K562 (cell line): ENCODE data around the gene ASCL3. TPM values are rescaled to one million over a fixed set of nuclear protein-coding genes. Genes with fewer than 3 reads are reported as not detected.
A peak's percentile ranks its signal among the peaks of the same experiment; 100 is the strongest.

Experiments
- BCLAF1 ChIP-seq, 2 experiments: fragments of 450-650 bp in 1 of 2; IDR thresholded peaks; 2 replicates each; pipeline ENCODE4 v1.6.1; 2011 to 2017; ENCODE audit warnings: low read depth in 2 of 2, antibody characterized with exemption in 1 of 2, borderline replicate concordance in 1 of 2, low read length in 1 of 2, mild to moderate bottlenecking in 1 of 2, mixed read lengths in 1 of 2; ENCODE audit not compliant: control insufficient read depth in 1 of 2
- CBX2 ChIP-seq: fragments of 200-600 bp; sonication (generic); IDR thresholded peaks from one replicate; pipeline ENCODE4 v1.6.1; 2012; ENCODE audit warnings: mild to moderate bottlenecking, low read length, inconsistent platforms; ENCODE audit not compliant: insufficient read depth, poor library complexity, severe bottlenecking
- CHD1 ChIP-seq: fragments of 200-600 bp; sonication (generic); IDR thresholded peaks from one replicate; pipeline ENCODE4 v1.6.1; 2012; ENCODE audit warnings: mild to moderate bottlenecking, moderate library complexity, low read length, inconsistent platforms
- E2F1 ChIP-seq: sonication (generic); formaldehyde crosslinking; IDR thresholded peaks from 2 replicates; pipeline ENCODE4 v1.8.1; 2023; ENCODE audit warnings: mild to moderate bottlenecking, missing genetic modification reagents, moderate library complexity
- EGR1 ChIP-seq: fragments of 450-650 bp; conservative IDR thresholded peaks from 2 replicates; pipeline ENCODE4 v1.6.1; 2017; ENCODE audit warnings: mild to moderate bottlenecking
- ESRRA ChIP-seq: fragments of 450-650 bp; IDR thresholded peaks from 2 replicates; pipeline ENCODE4 v1.6.1; 2014; ENCODE audit warnings: low read depth, mild to moderate bottlenecking, moderate library complexity, borderline replicate concordance
- ETV5 ChIP-seq: sonication (generic); formaldehyde crosslinking; IDR thresholded peaks from 2 replicates; pipeline ENCODE4 v1.4.0; 2020; ENCODE audit warnings: low read depth, mild to moderate bottlenecking, missing genetic modification reagents
- FIP1L1 ChIP-seq: fragments of 200-400 bp; formaldehyde crosslinking; IDR thresholded peaks from 2 replicates; pipeline ENCODE4 v1.6.1; 2018; ENCODE audit warnings: mild to moderate bottlenecking, low read depth, low read length; ENCODE audit not compliant: poor library complexity, severe bottlenecking
- IFI16 ChIP-seq: fragments of 250-450 bp; sonication (Bioruptor Pico); IDR thresholded peaks from 2 replicates; pipeline ENCODE4 v2.1.2; 2022; ENCODE audit warnings: mild to moderate bottlenecking, inconsistent platforms
- MLX ChIP-seq, 2 experiments: fragments of 450-650 bp in 1 of 2; sonication (generic) in 1 of 2; formaldehyde crosslinking; conservative IDR thresholded peaks; 2 replicates each; pipeline versions ENCODE4 v1.4.0 to v1.8.1; 2020 to 2022; ENCODE audit warnings: mild to moderate bottlenecking in 1 of 2, missing genetic modification reagents in 1 of 2
- NEUROD1 ChIP-seq: fragments of 150-350 bp; IDR thresholded peaks from 2 replicates; pipeline ENCODE4 v1.6.1; 2014; ENCODE audit warnings: borderline replicate concordance, low read length, low read depth; ENCODE audit not compliant: partially characterized antibody
- NR2C1 ChIP-seq, 2 experiments: fragments of 450-650 bp; IDR thresholded peaks; 2 replicates each; pipeline ENCODE4 v1.6.1; 2017; ENCODE audit warnings: mild to moderate bottlenecking in 2 of 2, antibody characterized with exemption in 1 of 2, inconsistent platforms in 1 of 2, missing compliant biosample characterization in 1 of 2, missing genetic modification characterization in 1 of 2
- PHF20 ChIP-seq: fragments of 450-650 bp; IDR thresholded peaks from 2 replicates; pipeline ENCODE4 v1.6.1; 2018; ENCODE audit not compliant: partially characterized antibody
- POLR2B ChIP-seq: fragments of 450-650 bp; IDR thresholded peaks from 2 replicates; pipeline ENCODE4 v1.6.1; 2018; ENCODE audit warnings: low read depth; ENCODE audit not compliant: partially characterized antibody
- SUPT5H ChIP-seq: fragments of 450-650 bp; IDR thresholded peaks from 2 replicates; pipeline ENCODE4 v1.6.1; 2016
- TAF9B ChIP-seq: fragments of 450-650 bp; IDR thresholded peaks from 2 replicates; pipeline ENCODE4 v1.6.1; 2018; ENCODE audit warnings: mild to moderate bottlenecking; ENCODE audit not compliant: partially characterized antibody
- ZNF239 ChIP-seq: fragments of 250-450 bp; sonication (Bioruptor Pico); IDR thresholded peaks from 2 replicates; pipeline ENCODE4 v1.4.0; 2020; ENCODE audit warnings: mild to moderate bottlenecking
- ZNF263 ChIP-seq: sonication (generic); formaldehyde crosslinking; IDR thresholded peaks from 2 replicates; pipeline ENCODE4 v1.8.0; 2022; ENCODE audit warnings: mild to moderate bottlenecking, missing genetic modification reagents, borderline replicate concordance
- ZNF324 ChIP-seq: fragments of 250-450 bp; sonication (Bioruptor Pico); IDR thresholded peaks from 2 replicates; pipeline ENCODE4 v1.4.0; 2020; ENCODE audit warnings: mild to moderate bottlenecking
- polyA plus RNA-seq, 8 experiments: library from polyadenylated mRNA; depleted of rRNA in 4 of 8; stranded (reverse) in 5 of 8; unstranded in 3 of 8; fragments of >200 nt; fragmentation: Nextera tagmentation in 2 of 8; fragmentation: Illumina TruSeq in 1 of 8; extraction: Ambion mirVana in 2 of 8; extraction: Trizol in 1 of 8; gene quantifications; 2 replicates each; pipeline versions ENCODE4 v1.2.1 to v1.2.3, GENCODE V29; 2011 to 2014; ENCODE audit warnings: inconsistent platforms in 1 of 8, missing spikeins in 1 of 8
- total RNA-seq, 7 experiments: library from RNA; depleted of rRNA in 6 of 7; stranded (reverse); fragments of >200 nt in 6 of 7; fragmentation: Illumina TruSeq in 2 of 7; extraction: Trizol in 2 of 7; gene quantifications; 2 replicates each; pipeline versions ENCODE4 v1.2.1 to v1.2.3, GENCODE V29; 2011 to 2021; ENCODE audit warnings: low replicate concordance in 1 of 7

ASCL3 gene
- total and polyA plus RNA-seq, 9 of the 15 experiments (the other 6 are each of a cell fraction or from before 2014, with no cell fraction given) = not detected

- TF ChIP-seq NR2C1 (IDR thresholded peaks at IDR 0.05) (peak; percentile 98), NR2C1 (tag; IDR thresholded peaks at IDR 0.05) (peak; percentile 98), SUPT5H (peak; percentile 93), CHD1 (peak; percentile 19), POLR2B (peak; percentile 78), MLX (CRISPR knock-in tag; conservative IDR thresholded peaks at IDR 0.05) (no peak), NEUROD1 (peak; percentile 42), ZNF324 (CRISPR knock-in tag) (no peak), FIP1L1 (no peak), CBX2 (no peak), ETV5 (CRISPR knock-in tag) (peak; percentile 87), BCLAF1 (IDR thresholded peaks at IDR 0.05; ENCODE audit: borderline replicate concordance in 1 of 2, control insufficient read depth in 1 of 2, low read depth in 2 of 2, low read length in 1 of 2) (no peak), IFI16 (CRISPR knock-in tag) (no peak), ZNF239 (CRISPR knock-in tag) (no peak; the same call in 1 of the 2 replicates), ZNF263 (peak; percentile 29; the same call in 1 of the 2 replicates), TAF9B (peak; percentile 70), PHF20 (peak; percentile 96), ESRRA (peak; percentile 87), EGR1 (peak; percentile 95), E2F1 (peak; percentile 78; the same call in 1 of the 2 replicates)
Observed at GRCh38 chr11:8964324-8965320, 21.8 kb upstream of the ASCL3 start, which contains the start of gene TMEM9B (continued).
